GM21723 (cell line): ENCODE measurements around the gene WDR73.

Experiments
- ATAC-seq: cut with Tn5 transposase; IDR thresholded peaks from one replicate; pipeline ENCODE4 v1.9.1; 2021; ENCODE audit warnings: mild to moderate bottlenecking, moderate library complexity; ENCODE audit not compliant: unreplicated experiment

The WDR73 gene

DNA sequence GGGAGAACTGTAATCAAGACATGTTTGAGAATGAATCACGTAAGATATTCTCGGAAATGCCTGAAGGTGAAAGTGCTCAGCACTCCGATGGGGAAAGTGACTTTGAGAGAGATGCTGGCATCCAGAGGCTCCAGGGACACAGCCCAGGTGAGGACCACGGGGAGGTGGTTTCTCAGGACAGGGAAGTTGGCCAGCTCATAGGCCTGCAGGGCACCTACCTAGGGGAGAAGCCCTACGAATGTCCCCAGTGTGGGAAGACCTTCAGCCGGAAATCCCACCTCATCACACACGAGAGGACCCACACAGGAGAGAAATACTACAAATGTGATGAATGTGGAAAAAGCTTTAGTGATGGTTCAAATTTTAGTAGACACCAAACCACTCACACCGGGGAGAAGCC is 33.5 kb downstream of the WDR73 start:
- ATAC-seq, result no peak

DNA sequence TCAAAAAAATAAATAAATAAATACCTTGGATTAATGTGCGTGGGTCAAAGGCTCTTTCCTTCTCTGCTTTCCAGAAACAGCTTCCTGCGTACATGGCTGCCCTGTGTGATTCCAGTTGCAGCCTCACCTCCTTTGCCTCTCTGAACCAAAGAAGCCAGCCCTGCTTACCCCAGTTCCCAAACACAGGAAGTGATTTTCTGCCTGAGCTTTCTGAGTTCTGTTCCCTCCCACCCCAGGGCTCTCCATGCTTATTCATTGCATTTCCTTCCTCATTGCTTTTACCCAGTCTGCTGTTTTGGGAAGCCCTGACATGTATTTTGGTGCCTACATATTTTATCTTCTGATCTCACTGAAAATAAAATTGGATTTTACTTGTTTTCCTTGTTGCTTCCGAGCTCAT is 37.8 kb downstream of the WDR73 start:
- ATAC-seq, result no peak

DNA sequence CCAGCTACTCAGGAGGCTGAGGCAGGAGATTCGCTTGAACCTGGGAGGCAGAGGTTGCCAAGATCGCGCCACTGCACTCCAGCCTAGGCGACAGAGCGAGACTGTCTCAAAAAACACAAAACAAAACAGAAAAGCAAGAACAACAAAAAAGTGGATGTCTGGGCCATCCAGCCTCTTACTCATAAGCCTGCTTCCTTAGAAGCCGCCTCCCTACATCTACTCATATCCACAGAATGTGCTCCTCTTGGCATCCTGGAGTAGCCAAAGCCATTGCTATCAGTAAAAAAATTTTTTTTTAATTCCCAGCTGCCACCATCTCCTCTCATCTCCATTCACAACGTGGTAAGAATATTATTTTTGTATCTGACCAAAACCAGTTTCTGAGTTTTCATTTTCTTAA is 42.5 kb downstream of the WDR73 start:
- ATAC-seq, result no peak

DNA sequence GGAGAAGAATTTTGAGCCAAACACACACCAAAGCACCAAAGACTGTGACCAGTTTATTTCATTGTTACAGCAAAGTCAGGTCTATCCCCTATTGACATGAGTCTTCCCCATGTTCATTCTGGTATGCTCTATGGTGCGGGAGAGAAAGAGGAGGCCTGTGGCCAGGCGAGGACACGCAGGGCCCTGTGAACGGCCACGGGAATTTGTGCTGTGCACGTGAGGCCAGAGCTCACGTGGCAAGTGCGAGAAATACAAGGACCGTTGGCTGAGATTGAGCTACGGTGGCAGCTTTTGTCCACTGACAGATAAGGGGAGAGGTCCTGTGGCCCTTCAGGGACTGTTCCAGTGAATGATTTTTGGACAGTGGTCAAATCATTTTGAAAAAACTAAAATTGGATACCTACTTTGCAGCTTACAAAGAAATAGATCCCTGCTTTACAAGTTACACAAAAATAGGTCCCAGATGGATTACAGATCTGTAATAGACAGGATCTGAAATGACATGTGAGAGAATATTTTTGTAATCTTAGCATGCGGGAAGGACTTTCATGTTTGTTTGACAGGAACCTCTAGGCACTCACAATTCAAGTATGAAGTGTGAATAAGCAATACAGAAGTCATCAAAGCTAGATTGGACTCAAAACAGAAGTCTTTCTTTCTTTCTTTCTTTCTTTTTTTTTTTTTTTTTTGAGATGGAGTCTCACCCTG is 44.1 kb downstream of the WDR73 start:
- no peak for ATAC-seq

DNA sequence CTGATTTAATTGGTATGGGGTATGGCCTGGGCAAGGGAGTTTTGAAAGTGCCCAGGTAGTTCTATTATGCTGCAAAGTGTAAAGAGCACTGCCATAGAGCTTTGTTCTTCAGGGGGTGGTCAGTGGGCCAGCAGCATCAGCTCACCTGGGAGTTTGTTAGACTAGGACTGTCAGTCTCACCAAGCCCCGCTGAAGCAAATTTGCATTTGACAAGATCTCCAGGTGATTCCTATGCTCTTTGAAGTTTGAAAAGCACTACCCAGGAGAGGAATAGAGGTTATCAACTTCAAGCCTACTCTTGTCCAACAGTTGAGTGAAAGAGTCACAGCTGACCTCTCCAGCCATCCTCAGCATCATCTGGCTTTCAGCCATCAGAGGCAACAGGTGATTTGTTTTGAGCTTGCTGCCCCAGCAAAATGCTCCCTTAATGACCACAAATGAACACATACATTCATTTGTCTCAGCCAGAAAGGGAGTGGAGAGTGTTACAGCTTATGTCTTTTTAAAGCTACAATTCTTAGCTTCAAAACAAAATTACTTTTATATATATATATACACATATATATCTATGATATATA is 45.3 kb downstream of the WDR73 start:
- ATAC-seq, result no peak

DNA sequence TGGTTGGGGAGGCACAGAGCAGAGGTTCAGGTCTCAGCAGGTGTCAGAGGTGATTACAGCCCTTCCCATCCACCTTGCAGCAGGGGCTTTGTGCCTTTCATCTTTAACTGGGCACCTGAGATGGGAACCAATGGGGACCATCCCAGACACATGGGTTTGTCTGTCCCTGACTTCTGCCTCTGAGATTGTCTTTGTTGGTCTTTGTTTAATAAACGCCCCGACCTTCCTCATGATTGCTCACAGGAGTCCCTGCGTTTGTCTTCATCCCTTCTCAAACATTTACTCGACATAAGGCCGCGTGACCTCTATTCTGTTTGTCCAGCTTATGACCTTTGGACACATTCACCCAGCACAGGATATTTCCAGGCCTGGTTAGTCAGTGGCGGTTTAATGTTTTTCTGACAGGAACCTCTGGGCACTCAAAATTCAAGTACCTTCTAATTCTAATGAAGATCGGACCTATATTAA is 47.4 kb downstream of the WDR73 start:
- ATAC-seq, result no peak

DNA sequence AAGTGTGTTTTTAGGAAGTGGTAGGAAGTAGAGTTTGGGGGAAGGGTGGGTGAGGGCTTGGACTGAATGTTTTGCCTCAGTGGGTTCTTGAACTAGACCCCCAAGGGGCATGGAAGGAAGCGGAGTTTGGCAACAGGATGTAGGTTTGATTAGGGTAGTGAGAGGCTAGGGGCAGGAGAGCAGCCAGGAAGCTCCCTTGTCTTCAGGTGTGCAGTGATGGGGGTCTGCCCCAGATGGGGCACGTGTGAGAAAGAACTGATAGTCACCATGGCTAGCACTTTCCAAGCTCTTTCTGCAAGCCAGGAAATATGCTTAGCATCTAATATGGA is 48.6 kb downstream of the WDR73 start:
- no peak for ATAC-seq

DNA sequence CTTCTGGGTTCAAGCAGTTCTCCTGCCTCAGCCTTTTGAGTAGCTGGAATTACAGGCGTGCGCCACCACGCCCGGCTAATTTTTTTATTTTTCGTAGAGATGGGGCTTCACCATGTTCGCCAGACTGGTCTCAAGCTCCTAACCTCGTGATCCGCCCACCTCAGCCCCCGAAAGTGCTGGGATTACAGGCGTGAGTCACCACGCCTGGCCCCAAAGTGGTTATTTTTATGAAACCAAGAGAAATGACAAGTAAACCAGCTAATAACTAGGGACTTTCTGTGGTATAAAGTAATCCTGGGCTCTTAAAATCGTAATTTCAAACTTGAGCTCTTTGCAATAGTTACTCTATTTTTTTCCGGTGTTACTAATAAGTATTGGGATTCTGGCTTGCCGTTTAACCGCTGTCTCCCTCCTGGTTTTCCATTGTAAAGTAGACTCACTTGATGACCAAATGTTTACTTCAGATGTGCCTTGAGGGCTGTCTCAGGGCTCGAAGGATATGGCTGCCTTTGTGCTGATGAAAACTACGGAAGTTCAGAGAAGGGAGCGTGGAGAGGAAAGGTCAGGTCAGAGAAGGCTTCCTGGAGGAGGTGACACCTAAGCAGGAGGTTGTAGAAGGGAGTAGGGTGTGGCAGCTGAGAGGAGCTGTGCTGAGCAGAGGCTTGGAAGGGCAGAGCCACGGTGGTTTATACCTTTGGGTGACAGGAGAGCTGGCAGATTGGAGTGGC is 49.1 kb downstream of the WDR73 start:
- no peak for ATAC-seq

DNA sequence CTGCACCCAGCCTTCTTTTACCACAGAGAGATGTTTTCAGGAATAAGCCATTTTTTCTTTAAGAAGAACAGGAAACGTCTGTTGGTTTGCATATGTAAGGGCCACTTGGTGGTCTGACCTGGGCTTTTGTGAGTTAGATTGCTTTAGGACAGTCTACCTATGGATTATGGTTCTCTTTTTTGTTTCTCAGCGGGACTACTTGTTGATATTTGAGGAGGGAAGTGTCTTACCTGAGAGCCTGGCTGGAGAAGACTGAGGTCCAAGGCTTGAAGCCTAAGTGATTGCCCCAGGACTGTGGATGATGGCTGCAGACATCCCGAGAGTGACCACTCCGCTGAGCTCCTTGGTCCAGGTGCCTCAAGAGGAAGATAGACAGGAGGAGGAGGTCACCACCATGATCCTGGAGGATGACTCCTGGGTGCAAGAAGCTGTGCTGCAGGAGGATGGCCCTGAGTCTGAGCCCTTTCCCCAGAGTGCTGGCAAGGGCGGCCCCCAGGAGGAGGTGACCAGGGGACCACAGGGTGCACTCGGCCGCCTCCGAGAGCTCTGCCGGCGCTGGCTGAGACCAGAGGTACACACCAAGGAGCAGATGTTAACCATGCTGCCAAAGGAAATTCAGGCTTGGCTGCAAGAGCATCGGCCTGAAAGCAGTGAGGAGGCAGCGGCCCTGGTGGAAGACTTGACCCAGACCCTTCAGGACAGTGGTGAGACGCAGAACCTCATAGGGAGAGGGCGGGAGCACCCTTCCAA is 50.3 kb downstream of the WDR73 start:
- ATAC-seq, result no peak

DNA sequence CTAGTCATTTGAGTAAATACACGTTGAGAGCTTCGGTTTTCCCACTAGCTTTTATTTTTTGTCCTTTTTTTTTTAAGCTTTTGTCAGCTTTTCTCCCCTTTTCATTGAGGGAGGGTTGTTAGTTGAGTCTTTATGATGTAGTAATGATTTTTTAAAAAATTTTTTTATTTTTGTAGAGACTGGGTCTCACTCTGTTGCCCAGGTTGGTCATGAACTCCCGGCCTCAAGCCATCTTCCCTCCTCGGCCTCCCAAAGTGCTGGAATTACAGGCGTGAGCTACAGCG is 52.6 kb downstream of the WDR73 start:
- ATAC-seq, result no peak

DNA sequence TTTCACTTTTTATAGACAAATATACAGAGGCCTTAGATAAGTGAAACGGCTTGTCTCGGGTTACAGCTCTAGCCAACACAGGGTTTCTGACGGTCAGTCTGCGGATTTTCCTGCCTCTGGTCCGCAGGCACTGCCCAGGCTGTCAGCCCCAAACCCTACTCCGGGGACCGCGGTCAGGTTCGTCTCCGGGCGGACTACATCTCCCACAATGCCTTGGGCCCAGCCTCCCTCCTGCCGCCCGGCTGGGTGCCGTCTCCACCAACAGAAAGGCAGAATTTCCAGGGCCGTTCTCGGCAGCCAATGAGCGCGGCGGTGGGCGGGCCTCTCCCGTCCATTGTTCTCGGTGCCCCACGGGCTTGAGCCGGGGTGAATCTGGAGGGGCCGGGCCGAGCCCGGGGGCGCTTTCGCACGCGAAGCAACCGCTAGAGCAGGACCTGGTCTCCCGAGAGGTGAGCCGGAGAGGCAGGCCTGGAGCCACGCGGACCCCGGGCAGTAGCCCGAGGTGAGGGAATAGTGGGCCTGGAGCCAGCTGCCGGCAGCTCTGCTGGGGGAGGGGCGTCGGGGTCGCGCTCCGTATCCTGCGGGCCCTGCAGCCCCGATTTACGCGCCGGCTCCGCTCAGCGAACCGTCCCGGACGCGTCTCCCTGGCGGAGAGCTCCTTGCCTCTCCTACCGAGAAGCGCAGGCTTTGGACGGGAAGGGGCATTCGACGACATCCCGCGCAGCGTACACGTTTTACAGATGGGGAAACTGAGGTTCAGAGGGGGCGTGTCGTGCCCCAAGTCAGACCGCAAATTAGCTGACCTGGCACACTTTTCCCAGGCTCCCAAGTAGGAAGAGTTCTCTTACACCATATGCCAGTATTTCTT is 53.2 kb downstream of the WDR73 start, which contains the start of gene ZSCAN2:
TSS of gene ZSCAN2 (plus strand) at position 323 of the 868 bp plus-strand sequence. CDS start 2,919 bp downstream, outside the sequence.
- ATAC-seq, result peak; percentile 88

DNA sequence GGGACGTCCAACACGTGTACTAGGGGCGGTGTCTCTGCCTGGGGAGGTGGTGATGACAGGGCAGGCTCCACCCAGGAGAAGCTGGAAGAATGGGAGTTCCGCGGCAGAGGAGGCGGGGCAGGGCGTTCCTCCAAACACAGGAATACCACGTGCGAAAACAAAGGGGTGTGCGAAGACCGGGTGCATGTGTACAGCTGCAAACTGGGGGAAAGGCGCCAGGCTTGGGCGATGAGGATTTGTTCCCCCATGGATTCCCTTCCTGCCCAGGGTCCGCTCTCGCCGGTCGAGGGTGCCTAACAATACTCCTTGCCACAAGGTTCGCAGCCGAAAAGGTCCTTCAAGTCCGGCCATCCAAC is 53.8 kb downstream of the WDR73 start:
- peak; percentile 6 for ATAC-seq

DNA sequence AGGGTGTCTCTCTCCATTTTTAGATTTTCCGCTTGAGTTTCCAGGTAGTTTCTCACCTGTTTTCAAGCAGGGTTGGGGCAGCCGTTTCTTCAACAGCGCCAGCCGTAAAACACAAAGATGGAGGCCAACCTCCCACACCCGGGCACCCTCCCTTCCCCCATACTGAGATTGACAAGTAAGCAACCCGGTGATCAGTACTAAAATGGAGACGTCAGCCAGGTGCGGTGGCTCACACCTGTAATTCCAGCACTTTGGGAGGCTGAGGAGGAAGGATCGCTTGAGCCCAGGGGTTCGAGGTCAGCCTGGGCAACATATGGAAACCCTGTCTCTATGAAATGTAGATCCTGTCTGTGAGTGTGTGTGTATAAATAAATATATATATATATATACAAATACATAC is 54.2 kb downstream of the WDR73 start:
- no peak for ATAC-seq

DNA sequence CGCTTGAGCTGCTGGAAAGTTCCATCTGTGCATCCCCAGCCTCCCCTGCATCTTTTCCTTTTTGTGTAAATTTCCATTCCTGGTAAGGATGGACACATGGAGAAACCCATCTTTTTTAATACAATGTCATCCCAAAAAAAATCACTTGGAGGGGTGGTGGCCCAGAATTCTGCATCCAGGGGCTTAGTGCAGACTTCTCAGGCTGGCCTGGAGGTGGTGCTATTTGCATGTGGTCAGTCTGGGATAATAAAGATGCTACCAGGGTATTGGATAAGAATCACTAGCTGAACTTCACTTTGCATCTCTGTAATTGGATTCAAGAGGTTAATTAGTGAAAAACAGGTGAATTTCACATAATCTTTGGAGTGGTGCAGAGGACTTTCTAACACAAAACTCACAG is 55.1 kb downstream of the WDR73 start:
- no peak for ATAC-seq

DNA sequence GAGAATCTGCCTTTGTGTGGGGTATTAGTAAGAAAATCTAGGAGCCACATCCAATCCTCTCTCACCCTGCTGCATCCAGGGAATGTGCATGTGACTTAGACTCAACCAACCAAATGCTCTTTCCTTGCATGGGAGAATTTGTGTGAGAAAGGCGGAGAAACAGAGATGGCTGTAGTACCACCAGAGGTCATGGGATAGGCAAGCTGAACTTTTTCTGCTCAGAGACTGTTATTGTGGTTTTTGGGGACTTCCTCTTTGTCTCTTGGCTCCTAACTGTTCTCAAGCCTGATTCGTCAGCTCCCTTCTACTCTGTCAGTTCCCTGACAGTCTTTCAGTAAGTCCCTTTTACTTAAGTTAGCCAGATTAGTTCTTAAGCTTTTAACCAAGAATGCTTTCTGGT is 55.8 kb downstream of the WDR73 start:
- peak; percentile 45 for ATAC-seq

DNA sequence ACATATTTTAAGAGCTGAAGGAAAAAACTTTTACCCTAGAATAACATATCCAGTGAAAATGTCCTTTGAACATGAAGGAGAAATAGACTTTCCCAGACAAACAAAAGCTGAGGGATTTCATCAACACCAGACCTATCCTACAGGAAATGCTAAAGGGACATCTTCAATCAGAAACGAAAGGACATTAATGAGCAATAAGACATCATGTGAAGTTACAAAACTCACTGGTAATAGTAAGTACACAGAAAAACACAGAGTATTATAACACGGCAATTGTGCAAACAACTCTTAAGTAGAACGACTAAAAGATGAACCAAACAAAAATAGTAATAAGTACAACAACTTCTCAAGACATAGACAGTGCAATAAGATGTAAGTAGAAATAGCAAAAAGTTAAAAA is 56.8 kb downstream of the WDR73 start:
- ATAC-seq, result no peak

DNA sequence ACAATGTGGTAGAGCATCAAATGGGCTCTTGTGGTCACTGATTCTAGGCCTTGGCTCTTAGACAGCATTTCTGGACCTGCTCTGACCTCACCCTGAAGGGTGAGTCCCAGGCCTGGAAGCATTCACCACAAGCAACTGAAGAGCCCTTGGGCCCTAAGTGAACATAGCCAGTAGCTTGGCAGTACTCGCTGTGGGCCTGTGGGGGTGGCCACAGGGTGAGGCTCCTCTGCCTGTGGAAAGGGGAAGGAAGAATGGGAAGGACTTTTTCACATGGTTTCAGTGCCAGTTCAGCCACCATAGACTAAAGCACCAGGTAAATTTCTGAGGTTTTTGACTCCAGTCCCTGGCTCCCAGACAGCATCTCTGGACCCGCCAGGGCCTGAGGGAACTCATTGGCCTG is 58.4 kb downstream of the WDR73 start:
- no peak for ATAC-seq

DNA sequence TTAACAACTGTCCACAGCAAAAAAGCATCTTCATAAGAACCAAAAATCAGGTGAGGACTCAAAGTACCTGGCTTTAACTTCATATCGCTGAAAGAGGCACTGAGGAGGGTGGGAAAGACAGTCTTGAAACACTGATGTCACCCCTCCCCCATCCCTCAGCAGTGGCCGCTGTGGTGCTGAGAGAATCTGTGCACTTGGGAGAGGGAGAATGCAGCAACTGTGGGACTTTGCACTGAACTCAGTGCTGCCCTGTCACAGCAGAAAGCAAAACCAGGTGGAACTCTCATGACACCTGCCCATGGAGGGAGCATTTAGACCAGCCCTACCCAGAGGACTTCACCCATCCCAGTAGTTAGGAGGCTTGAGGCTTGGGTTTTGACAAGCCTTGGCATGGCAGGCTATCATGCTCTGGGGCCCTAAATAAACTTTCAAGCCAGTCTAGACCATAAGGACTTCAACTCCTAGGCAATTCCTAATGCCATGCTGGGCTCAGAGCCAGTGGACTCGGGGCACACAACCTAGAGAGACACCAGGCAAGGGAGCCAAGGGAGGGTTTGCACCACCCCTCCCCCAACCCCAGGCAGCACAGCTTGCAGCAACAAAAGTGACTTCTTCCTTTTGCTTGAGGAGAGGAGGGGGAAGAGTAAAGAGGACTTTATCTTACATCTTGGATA is 59.3 kb downstream of the WDR73 start:
- no peak for ATAC-seq

DNA sequence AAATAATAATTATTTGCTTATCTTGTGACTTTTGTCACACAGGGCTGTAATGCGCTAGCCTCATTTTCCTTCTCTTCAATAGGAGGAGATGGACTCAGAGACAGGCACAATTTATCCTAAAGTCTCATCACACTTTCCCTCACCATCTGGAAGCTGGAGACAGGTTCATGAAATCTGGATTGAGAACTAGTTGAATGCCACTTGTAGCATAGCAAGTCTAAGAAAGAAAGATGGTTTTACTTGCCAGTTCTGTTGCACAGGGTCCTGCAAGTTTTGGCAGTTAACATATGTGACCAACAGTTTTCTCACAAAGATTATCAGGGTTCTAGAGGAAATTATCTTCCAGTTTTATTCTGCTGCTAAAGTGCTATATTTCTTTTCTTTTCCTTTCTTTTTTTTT is 62.3 kb downstream of the WDR73 start:
- no peak for ATAC-seq

DNA sequence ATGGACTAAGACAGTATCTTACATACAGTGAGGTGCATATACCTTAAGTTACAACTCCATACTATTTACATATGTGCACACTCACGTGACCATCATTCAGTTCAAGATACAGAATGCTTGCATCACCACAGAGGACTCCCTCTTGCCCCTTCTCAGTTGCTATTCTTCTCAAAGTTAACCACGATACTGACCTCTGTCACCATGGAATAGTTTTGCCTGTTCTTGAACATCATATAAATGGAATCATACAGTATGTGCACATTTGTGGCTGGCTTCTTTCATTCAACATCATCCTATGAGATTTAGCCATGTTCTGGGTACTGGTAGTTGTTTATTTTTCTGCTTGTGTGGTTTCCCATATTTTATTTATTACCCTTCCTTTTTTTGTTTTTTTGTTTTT is 63.7 kb downstream of the WDR73 start:
- ATAC-seq, result no peak
